Neural progenitor cell (in vitro differentiated cells): Measurements from ENCODE around the gene GOSR2.

Source experiments
- EZH2phosphoT487 ChIP-seq: fragments of 200-600 bp; sonication (generic); IDR thresholded peaks from 2 replicates; pipeline ENCODE4 v1.6.1; 2017; ENCODE audit warnings: antibody characterized with exemption
- TF ChIP-seq, protein P1 (sequence below): fragments of 200-600 bp; sonication (generic); IDR thresholded peaks from 2 replicates; pipeline ENCODE4 v1.5.1; 2017; ENCODE audit warnings: antibody characterized with exemption, mild to moderate bottlenecking

DNA sequence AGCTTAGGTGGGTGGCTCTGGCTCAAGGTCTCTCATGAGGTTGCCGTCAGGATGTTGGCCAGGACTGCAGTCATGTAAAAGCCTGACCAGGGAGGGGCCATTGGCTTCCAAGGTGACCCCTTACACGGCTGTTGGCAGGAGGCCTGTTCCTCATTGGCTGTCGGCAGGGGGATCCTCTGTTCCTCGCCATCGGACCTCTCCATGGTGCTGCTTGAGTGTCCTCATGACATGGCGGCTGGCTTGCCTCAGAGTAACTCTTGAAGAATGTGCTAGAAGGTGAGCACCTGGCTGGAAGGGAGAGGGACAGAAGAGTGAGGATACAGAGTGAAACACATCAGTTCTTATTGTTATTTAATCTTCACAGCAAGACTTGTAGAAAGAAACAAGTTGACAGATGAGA lies 60.8 kb downstream of the GOSR2 start:
- TF ChIP-seq, protein P1, sequence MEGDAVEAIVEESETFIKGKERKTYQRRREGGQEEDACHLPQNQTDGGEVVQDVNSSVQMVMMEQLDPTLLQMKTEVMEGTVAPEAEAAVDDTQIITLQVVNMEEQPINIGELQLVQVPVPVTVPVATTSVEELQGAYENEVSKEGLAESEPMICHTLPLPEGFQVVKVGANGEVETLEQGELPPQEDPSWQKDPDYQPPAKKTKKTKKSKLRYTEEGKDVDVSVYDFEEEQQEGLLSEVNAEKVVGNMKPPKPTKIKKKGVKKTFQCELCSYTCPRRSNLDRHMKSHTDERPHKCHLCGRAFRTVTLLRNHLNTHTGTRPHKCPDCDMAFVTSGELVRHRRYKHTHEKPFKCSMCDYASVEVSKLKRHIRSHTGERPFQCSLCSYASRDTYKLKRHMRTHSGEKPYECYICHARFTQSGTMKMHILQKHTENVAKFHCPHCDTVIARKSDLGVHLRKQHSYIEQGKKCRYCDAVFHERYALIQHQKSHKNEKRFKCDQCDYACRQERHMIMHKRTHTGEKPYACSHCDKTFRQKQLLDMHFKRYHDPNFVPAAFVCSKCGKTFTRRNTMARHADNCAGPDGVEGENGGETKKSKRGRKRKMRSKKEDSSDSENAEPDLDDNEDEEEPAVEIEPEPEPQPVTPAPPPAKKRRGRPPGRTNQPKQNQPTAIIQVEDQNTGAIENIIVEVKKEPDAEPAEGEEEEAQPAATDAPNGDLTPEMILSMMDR = no peak
- TF ChIP-seq EZH2phosphoT487 = no peak
